Measurements from ENCODE around the gene LGALS7. TPM values are rescaled to one million over a fixed set of nuclear protein-coding genes. Genes with fewer than 3 reads are reported as not detected.
"Not testable (repeated sequence)": the region's sequence is repeated elsewhere in the genome, so short reads cannot be mapped to it uniquely, and the experiment has no call there.

LGALS7 gene
- total RNA-seq, 1 donor = not detected

DNA sequence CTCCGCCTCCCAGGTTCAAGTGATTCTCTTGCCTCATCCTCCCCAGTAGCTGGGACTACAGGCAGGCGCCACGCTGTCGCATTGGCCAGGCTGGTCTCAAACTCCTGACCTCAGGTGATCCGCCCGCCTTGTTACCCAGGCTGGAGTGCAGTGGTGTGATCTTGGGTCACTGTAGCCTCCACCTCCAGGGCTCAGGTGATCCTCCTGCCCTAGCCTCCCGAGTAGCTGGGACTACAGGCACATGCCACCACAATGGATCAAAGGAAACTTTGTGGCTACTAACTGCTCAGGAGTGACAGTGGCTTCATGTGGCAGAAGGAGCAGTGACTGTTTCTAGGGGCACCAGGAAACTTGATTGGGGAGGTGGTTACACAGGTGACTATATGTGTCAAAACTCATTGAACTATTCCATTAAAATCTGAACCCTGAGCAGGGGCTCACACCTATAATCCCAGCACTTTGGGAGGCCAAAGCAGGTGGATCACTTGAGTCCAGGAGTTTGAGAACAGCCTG is 11.9 kb upstream of the LGALS7 start:
- no peaks in the 10 kb centered on the region for H3K36me3 ChIP-seq (ENCODE audit: insufficient read depth, low read length)
- DNase-seq (ENCODE audit: insufficient read length, low spot score, missing footprints) = no peak
- H3K27me3 ChIP-seq (ENCODE audit: insufficient read depth, low read length) = peaks cover 8% of the 10 kb centered on the region
- H3K79me2 ChIP-seq (ENCODE audit: insufficient read depth, low read length) = no peaks in the 10 kb centered on the region
- no peak overlapping the region for H3K27ac ChIP-seq (ENCODE audit: low read depth, low read length)
- no peaks in the 10 kb centered on the region for H3K9me3 ChIP-seq (ENCODE audit: low read depth, low read length)
- no peak overlapping the region for H3K4me3 ChIP-seq (ENCODE audit: insufficient read depth, low read length)
- no peaks in the 10 kb centered on the region for H4K20me1 ChIP-seq (ENCODE audit: insufficient read depth, low read length)
- no peak overlapping the region for H2AFZ ChIP-seq (ENCODE audit: low read length)
- no peaks in the 10 kb centered on the region for H3K4me1 ChIP-seq (ENCODE audit: insufficient read depth, low read length)
- no peak overlapping the region for H3K4me2 ChIP-seq (ENCODE audit: insufficient read depth, low read length)
- no peak for TF ChIP-seq CTCF (IDR thresholded peaks at IDR 0.05; ENCODE audit: extremely low read depth, low read depth, low read length)

DNA sequence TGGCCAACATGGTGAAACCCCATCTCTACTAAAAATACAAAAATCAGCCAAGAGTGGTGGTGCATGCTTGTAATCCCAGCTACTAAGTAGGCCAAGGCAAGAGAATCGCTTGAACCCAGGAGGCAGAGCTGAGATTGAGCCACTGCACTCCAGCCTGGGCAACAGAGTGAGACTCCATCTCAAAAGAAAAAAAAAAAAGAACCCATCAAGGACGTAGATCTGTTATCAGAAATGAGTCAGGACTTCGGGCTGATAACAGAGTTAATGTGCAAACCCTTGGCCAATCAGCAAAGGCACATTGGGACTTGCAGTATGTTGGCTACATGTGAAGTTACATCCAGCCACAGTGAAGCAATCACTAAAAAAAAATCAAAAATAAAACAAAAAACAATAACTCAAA is 10.9 kb upstream of the LGALS7 start:
- Histone ChIP-seq H3K27ac (ENCODE audit: low read depth, low read length) (no peak overlapping the region), H3K4me2 (ENCODE audit: insufficient read depth, low read length) (no peak overlapping the region), H3K27me3 (ENCODE audit: insufficient read depth, low read length) (peaks cover 8% of the 10 kb centered on the region), H3K4me3 (ENCODE audit: insufficient read depth, low read length) (no peak overlapping the region), H3K36me3 (ENCODE audit: insufficient read depth, low read length) (no peaks in the 10 kb centered on the region), H3K79me2 (ENCODE audit: insufficient read depth, low read length) (no peaks in the 10 kb centered on the region), H3K4me1 (ENCODE audit: insufficient read depth, low read length) (no peaks in the 10 kb centered on the region), H2AFZ (ENCODE audit: low read length) (no peak overlapping the region), H3K9me3 (ENCODE audit: low read depth, low read length) (no peaks in the 10 kb centered on the region), H4K20me1 (ENCODE audit: insufficient read depth, low read length) (no peaks in the 10 kb centered on the region)
- no peak for DNase-seq (ENCODE audit: insufficient read length, low spot score, missing footprints)
- no peak for TF ChIP-seq CTCF (IDR thresholded peaks at IDR 0.05; ENCODE audit: extremely low read depth, low read depth, low read length)

GRCh38 chr19:38782212-38782611 is 8.9 kb upstream of the LGALS7 start:
- H3K79me2 ChIP-seq (ENCODE audit: insufficient read depth, low read length); DNase-seq (ENCODE audit: insufficient read length, low spot score, missing footprints); H3K9me3 ChIP-seq (ENCODE audit: low read depth, low read length); H4K20me1 ChIP-seq (ENCODE audit: insufficient read depth, low read length); H3K4me3 ChIP-seq (ENCODE audit: insufficient read depth, low read length); H3K4me2 ChIP-seq (ENCODE audit: insufficient read depth, low read length); H2AFZ ChIP-seq (ENCODE audit: low read length); H3K36me3 ChIP-seq (ENCODE audit: insufficient read depth, low read length); H3K27ac ChIP-seq (ENCODE audit: low read depth, low read length); H3K4me1 ChIP-seq (ENCODE audit: insufficient read depth, low read length): not testable (repeated sequence)
- peaks cover 13% of the 10 kb centered on the region for H3K27me3 ChIP-seq (ENCODE audit: insufficient read depth, low read length)

- no peak for TF ChIP-seq CTCF (IDR thresholded peaks at IDR 0.05; ENCODE audit: extremely low read depth, low read depth, low read length)
- no peaks in the 10 kb centered on the region for H3K79me2 ChIP-seq (ENCODE audit: insufficient read depth, low read length)
Measured at GRCh38 chr19:38781058-38781457, 7.7 kb upstream of the LGALS7 start.

More at GRCh38 chr19:38781058-38781457, 7.7 kb upstream of the LGALS7 start:
- Histone ChIP-seq H2AFZ (ENCODE audit: low read length) (no peak overlapping the region), H3K4me2 (ENCODE audit: insufficient read depth, low read length) (no peak overlapping the region), H3K36me3 (ENCODE audit: insufficient read depth, low read length) (no peaks in the 10 kb centered on the region), H3K9me3 (ENCODE audit: low read depth, low read length) (no peaks in the 10 kb centered on the region), H3K27ac (ENCODE audit: low read depth, low read length) (no peak overlapping the region), H3K27me3 (ENCODE audit: insufficient read depth, low read length) (peaks cover 13% of the 10 kb centered on the region), H3K4me1 (ENCODE audit: insufficient read depth, low read length) (no peaks in the 10 kb centered on the region), H4K20me1 (ENCODE audit: insufficient read depth, low read length) (no peaks in the 10 kb centered on the region), H3K4me3 (ENCODE audit: insufficient read depth, low read length) (no peak overlapping the region)
- DNase-seq (ENCODE audit: insufficient read length, low spot score, missing footprints) = peak; percentile 17
